NCI-H2081 treated with DMSO at 0.1 percent for 48 hours (cell line): ENCODE data around the gene PRR15.

ENCODE experiments used
- DNase-seq: peaks from one replicate; lab custom pipeline; 2025; lab: John Stamatoyannopoulos, UW

The PRR15 gene

GRCh38 chr7:29569648-29570047 is 6.0 kb downstream of the PRR15 start:
- DNase-seq, result no peak

DNA sequence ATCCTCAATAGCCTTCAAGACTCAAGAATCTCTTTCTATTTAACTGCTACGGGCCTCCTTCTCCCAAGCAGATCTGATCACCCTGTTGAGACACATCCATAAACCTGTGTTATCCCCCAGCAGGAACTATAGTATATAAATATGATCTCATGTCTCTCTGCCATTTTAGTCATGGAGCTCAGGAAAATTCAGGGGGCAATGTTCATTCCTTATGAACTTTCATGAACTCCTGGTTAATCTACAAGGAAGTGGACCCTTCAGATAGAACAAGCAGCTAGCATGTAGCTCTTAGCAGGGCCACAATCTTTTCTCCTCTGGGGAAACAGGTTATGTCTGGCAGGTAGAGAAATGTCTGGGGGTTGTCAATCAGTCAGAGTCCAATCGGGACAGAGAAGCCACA is 8.9 kb downstream of the PRR15 start:
- no peak for DNase-seq

DNA sequence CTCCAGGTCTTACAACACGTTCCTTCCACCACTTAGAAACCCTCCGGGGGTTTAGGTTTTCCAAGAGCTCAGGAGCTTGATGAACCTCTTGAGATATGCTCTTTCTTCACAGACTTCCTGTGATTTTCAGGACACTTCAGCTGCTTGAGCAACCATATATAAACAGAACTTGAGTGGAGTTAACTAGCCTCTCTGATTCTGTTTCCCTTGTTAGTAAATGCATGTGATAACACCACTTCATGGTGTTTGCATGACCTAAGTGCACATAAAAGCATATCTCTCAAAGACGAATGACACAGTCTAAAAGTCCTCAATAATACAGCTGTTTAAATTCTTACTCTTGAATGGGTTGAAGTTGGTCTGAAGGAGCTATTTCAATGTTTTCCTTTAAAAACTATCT is 9.9 kb downstream of the PRR15 start:
- no peak for DNase-seq

DNA sequence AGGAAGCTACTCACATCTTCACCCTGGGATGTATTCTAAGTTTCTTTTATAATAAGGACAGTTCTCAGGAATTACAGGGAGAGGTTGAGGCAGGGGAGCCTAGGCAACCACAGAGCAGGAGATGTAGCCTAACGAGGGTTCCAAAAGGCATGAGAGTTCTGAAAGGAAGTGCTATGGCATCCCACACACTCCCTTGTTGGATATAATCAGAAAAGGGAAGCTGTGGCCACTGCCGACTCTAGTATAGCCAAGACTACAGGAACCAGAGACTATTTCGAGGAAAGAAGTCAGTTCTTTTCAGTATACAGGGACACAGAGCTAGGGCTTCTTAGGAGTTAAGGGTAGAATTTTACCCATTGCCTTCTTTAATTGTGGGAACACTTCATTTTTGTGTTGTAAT is 11.0 kb downstream of the PRR15 start:
- no peak for DNase-seq

- no peak for DNase-seq
Measured at GRCh38 chr7:29587195-29587808, 23.7 kb downstream of the PRR15 start.

- DNase-seq, result no peak
Measured at GRCh38 chr7:29588212-29588611, 24.6 kb downstream of the PRR15 start.

GRCh38 chr7:29588900-29589696 is 25.5 kb downstream of the PRR15 start:
- no peak for DNase-seq

GRCh38 chr7:29592866-29593265 is 29.2 kb downstream of the PRR15 start:
- no peak for DNase-seq

DNA sequence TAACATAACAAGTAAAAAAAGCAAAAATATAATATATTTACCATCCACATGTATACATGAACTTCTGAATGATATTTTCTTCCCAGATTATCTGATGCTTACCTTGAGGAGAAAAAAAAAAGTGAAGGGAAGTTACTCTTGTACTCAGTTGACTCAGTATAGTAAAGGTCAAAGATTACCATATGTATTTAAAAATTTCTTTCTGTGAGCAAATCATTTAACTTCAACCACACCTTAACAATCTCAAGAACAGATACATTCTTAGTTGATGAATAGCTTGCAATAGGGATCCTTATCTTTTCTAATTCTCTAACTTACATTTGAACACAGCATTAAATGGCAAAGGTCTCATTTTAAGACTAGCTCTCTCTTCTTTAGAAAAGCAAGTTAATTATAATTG is 29.8 kb downstream of the PRR15 start:
- DNase-seq, result no peak

- DNase-seq, result no peak
Measured at GRCh38 chr7:29596593-29597178, 33.1 kb downstream of the PRR15 start.

GRCh38 chr7:29597266-29597665 is 33.6 kb downstream of the PRR15 start:
- DNase-seq, result no peak

DNA sequence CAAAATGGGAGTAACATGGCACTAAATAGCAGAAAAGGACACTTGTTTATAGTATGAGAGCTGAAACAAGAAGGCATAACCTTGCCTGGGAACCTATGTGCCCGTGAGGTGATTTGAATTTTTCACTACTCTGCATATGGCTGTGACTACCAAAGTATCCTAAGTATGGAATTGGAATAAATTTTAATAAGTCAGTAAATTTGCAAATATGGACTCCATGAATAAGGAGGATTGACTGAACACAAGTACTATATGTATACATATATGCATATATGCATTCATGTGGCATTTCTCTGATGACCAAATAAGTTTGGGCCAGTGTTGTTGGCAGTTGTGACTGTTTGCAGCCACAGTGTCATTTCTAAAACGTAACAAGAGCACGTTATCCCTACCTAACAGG is 34.5 kb downstream of the PRR15 start:
- DNase-seq, result no peak

DNA sequence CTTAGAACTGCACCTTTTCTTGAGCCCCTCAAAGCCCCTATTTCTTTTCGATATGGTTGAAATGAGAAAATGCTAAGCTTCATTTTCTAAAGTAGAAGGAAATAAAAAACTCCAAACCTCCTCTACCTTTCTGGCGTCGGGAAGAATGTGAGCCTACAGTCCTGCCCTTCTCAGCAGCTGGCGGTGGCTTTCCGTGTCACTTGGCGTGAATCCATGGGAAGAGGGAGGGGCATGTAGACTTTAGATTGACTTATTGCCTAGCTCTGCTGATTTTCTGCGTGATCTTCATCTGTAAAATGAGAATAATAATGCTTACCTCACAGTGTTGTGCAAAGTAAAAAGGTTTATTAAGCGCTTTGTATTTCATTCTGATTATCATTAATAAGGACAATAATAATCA is 35.0 kb downstream of the PRR15 start:
- no peak for DNase-seq

- no peak for DNase-seq
Measured at GRCh38 chr7:29599026-29599425, 35.4 kb downstream of the PRR15 start.

DNA sequence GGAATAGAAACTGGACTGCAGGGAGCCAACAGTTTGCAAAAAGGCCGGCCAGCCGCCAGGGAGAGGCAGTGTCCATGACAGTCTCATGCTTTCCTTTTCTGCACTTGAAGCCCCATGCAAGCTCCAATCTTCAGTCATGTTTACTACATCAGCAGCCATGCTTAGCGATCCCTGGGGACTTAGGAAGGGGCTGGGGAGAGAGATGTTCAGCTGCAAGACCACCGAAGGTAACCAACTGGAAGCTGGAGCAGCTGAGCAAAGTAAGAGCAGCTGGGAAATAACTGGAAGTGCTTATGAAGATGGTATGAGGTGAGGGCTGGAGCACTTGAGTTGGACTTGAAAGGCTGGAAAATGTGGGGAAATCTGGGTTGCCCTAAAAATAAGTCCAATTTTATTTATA is 37.0 kb downstream of the PRR15 start:
- no peak for DNase-seq

- DNase-seq, result no peak
Measured at GRCh38 chr7:29604052-29604451, 40.4 kb downstream of the PRR15 start.

GRCh38 chr7:29604702-29605101 is 41.1 kb downstream of the PRR15 start:
- no peak for DNase-seq

DNA sequence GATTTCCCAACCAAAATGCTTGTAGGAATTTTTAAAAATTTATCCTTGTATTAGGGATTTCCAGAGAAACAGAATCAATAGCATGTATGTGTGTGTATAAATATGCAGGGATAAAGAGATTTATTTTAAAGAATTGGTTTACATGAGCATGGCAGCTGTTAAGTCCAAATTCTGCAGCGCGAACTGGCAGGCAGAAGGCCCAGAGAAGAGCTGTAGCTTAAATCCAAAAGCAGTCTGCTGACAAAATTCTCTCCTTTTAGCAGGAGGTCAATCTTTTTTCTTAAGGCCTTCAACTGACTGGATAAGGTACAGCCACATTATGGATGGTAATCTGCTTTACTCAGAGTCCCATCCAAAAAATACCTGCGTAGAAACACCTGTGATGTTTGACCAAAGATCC is 42.0 kb downstream of the PRR15 start:
- no peak for DNase-seq

DNA sequence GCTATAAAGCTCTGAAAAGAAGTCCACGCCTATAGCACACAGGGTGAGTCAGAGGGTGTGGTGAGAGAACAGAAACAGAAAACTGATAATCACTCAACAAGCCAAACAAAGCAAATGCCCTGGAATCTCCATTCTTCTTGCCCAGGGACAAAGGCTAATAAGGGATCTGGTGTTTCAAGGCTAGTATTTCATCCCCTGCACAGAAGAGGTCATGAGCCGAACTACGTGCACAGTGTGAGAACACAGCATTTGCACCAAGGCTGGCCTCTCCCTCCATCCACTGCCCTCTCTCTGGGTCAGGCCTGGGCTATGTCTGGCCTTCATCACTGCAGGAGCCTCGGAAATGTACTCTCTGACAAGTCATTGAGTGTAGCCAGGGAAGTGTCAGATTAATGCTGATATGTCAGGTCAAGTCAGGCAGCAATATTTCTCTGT is 42.7 kb downstream of the PRR15 start:
- DNase-seq, result no peak

- DNase-seq, result no peak
Measured at GRCh38 chr7:29606830-29607229, 43.2 kb downstream of the PRR15 start.

DNA sequence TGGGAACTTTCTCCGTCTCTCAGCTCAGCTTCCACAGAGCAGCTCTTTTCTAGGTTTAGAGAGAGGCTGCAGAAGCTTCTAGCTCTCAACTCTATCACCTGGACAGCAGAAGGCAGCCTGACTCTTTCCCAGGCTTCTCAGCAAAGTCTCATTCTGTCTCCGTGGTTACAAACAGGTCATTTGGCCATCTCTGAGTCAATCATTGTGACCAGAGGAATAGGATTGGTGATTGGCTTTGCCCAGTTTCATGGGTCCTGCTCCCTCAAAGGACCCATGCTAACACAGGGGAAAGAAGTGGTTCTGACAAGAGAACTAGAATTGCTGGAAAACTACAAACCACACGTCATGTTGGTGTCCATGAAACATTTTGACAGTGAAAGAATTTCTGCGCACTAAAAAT is 43.6 kb downstream of the PRR15 start:
- no peak for DNase-seq

- no peak for DNase-seq
Measured at GRCh38 chr7:29607889-29608288, 44.3 kb downstream of the PRR15 start.
